ENCODE data around the gene PRKN.

DNA sequence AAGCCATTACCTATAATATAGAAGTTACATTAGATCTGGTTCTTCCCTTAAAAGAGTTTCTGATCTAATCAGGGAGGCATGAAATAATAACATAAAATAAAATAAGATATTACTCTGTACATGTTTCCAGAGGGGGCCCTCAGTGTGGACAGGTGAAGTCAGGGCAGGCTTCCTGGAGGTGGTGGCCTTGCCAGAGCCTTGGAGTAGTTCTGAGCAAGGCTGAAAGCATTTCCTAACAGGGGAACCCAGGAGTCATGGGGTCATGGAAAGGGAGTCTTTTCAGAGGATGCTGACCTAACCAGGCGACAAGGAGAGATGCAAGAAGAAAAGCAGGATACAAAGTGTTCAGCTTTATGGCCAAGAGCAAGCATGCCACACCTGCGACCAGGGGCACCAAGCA lies 982.4 kb downstream of the PRKN start:
- TF ChIP-seq, protein P1, sequence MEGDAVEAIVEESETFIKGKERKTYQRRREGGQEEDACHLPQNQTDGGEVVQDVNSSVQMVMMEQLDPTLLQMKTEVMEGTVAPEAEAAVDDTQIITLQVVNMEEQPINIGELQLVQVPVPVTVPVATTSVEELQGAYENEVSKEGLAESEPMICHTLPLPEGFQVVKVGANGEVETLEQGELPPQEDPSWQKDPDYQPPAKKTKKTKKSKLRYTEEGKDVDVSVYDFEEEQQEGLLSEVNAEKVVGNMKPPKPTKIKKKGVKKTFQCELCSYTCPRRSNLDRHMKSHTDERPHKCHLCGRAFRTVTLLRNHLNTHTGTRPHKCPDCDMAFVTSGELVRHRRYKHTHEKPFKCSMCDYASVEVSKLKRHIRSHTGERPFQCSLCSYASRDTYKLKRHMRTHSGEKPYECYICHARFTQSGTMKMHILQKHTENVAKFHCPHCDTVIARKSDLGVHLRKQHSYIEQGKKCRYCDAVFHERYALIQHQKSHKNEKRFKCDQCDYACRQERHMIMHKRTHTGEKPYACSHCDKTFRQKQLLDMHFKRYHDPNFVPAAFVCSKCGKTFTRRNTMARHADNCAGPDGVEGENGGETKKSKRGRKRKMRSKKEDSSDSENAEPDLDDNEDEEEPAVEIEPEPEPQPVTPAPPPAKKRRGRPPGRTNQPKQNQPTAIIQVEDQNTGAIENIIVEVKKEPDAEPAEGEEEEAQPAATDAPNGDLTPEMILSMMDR (IDR thresholded peaks at IDR 0.05; ENCODE audit: poor library complexity, severe bottlenecking): no peak
- TF ChIP-seq TAF1 (IDR thresholded peaks at IDR 0.05; ENCODE audit: low read depth): no peak
- no peak for TF ChIP-seq EZH2 (IDR thresholded peaks at IDR 0.05; ENCODE audit: borderline replicate concordance, insufficient read depth, low read length, poor library complexity, severe bottlenecking)
- TF ChIP-seq EP300 (conservative IDR thresholded peaks at IDR 0.05; ENCODE audit: poor library complexity, severe bottlenecking): no peak
- no peak for TF ChIP-seq POLR2AphosphoS5 (IDR thresholded peaks at IDR 0.05)
- TF ChIP-seq RAD21 (conservative IDR thresholded peaks at IDR 0.05): no peak
- TF ChIP-seq SMC3 (conservative IDR thresholded peaks at IDR 0.05; ENCODE audit: poor library complexity): no peak
- no peak for TF ChIP-seq REST (IDR thresholded peaks at IDR 0.05; ENCODE audit: borderline replicate concordance)

All from neural cell (in vitro differentiated cells).